ENCODE results near the gene AUTS2.

DNA sequence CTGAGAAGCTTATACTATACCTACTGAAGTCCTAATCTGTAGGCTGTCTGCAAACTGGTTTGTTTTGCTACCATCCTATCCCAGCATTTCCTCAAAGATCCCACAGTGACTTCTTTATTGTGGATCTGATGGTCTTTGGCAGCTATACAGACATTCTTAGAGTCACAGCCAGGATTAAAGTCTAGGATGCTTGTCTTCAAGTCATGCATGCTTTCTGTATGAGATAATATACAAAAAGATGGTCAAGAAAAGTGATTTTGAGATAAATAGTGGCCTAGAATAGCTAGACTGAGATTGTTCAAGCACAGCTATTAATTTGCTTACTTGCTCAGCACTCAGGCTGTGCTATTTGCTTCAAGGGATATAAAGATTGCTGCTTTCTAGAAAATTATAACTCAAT lies 454.4 kb downstream of the AUTS2 start:
- no peak for TF ChIP-seq ZNF644 (tag; IDR thresholded peaks at IDR 0.05; ENCODE audit: low read depth)
- no peak for TF ChIP-seq CREM (IDR thresholded peaks at IDR 0.05; ENCODE audit: low read depth)
